ENCODE results near the gene LEMD3. TPM values are rescaled to one million over a fixed set of nuclear protein-coding genes. Genes with fewer than 3 reads are reported as not detected.

The LEMD3 gene
- total and polyA plus RNA-seq, 2 experiments from 2014 or later: 15.4 to 56.7 TPM

DNA sequence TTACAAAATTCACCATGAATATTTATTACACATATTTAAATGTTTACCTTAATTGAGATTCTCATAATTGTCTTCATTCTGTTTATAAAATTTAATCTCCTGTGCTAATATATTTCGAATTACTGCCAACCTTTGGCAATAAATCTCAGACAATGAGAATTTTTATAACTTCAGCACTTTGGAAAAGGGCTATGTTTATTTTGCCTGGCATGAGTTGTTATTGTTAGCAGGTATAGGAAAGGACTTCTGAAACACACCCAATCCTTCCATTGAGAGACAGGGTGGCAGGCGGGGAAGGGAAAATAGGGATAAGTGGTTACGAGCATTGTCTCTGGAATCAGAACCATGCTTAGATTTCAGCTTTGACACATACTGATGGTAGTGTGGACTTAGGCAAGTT lies 97.0 kb downstream of the LEMD3 start (continued):
- TF ChIP-seq, protein P1, sequence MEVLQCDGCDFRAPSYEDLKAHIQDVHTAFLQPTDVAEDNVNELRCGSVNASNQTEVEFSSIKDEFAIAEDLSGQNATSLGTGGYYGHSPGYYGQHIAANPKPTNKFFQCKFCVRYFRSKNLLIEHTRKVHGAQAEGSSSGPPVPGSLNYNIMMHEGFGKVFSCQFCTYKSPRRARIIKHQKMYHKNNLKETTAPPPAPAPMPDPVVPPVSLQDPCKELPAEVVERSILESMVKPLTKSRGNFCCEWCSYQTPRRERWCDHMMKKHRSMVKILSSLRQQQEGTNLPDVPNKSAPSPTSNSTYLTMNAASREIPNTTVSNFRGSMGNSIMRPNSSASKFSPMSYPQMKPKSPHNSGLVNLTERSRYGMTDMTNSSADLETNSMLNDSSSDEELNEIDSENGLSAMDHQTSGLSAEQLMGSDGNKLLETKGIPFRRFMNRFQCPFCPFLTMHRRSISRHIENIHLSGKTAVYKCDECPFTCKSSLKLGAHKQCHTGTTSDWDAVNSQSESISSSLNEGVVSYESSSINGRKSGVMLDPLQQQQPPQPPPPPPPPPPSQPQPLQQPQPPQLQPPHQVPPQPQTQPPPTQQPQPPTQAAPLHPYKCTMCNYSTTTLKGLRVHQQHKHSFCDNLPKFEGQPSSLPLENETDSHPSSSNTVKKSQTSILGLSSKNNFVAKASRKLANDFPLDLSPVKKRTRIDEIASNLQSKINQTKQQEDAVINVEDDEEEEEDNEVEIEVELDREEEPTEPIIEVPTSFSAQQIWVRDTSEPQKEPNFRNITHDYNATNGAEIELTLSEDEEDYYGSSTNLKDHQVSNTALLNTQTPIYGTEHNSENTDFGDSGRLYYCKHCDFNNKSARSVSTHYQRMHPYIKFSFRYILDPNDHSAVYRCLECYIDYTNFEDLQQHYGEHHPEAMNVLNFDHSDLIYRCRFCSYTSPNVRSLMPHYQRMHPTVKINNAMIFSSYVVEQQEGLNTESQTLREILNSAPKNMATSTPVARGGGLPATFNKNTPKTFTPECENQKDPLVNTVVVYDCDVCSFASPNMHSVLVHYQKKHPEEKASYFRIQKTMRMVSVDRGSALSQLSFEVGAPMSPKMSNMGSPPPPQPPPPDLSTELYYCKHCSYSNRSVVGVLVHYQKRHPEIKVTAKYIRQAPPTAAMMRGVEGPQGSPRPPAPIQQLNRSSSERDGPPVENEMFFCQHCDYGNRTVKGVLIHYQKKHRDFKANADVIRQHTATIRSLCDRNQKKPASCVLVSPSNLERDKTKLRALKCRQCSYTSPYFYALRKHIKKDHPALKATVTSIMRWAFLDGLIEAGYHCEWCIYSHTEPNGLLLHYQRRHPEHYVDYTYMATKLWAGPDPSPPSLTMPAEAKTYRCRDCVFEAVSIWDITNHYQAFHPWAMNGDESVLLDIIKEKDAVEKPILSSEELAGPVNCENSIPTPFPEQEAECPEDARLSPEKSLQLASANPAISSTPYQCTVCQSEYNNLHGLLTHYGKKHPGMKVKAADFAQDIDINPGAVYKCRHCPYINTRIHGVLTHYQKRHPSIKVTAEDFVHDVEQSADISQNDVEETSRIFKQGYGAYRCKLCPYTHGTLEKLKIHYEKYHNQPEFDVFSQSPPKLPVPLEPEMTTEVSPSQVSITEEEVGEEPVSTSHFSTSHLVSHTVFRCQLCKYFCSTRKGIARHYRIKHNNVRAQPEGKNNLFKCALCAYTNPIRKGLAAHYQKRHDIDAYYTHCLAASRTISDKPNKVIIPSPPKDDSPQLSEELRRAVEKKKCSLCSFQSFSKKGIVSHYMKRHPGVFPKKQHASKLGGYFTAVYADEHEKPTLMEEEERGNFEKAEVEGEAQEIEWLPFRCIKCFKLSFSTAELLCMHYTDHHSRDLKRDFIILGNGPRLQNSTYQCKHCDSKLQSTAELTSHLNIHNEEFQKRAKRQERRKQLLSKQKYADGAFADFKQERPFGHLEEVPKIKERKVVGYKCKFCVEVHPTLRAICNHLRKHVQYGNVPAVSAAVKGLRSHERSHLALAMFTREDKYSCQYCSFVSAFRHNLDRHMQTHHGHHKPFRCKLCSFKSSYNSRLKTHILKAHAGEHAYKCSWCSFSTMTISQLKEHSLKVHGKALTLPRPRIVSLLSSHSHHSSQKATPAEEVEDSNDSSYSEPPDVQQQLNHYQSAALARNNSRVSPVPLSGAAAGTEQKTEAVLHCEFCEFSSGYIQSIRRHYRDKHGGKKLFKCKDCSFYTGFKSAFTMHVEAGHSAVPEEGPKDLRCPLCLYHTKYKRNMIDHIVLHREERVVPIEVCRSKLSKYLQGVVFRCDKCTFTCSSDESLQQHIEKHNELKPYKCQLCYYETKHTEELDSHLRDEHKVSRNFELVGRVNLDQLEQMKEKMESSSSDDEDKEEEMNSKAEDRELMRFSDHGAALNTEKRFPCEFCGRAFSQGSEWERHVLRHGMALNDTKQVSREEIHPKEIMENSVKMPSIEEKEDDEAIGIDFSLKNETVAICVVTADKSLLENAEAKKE (CRISPR knock-in tag; IDR thresholded peaks at IDR 0.05): no peak
- TF ChIP-seq JUNB (IDR thresholded peaks at IDR 0.05; ENCODE audit: unreplicated experiment) (no peak), EZH2 (IDR thresholded peaks at IDR 0.05; ENCODE audit: low read depth, unreplicated experiment) (no peak), CREB1 (CRISPR knock-in tag; IDR thresholded peaks at IDR 0.05; ENCODE audit: low read depth) (no peak), NANOG (IDR thresholded peaks at IDR 0.05; ENCODE audit: borderline replicate concordance) (no peak), STAT1 (IDR thresholded peaks at IDR 0.05; ENCODE audit: unreplicated experiment) (no peak), ZNF114 (CRISPR knock-in tag; IDR thresholded peaks at IDR 0.05) (no peak), POLR2AphosphoS5 (IDR thresholded peaks at IDR 0.05; ENCODE audit: low read depth) (no peak), EZH2phosphoT487 (IDR thresholded peaks at IDR 0.05; ENCODE audit: unreplicated experiment) (no peak)
- TF ChIP-seq, protein P2, sequence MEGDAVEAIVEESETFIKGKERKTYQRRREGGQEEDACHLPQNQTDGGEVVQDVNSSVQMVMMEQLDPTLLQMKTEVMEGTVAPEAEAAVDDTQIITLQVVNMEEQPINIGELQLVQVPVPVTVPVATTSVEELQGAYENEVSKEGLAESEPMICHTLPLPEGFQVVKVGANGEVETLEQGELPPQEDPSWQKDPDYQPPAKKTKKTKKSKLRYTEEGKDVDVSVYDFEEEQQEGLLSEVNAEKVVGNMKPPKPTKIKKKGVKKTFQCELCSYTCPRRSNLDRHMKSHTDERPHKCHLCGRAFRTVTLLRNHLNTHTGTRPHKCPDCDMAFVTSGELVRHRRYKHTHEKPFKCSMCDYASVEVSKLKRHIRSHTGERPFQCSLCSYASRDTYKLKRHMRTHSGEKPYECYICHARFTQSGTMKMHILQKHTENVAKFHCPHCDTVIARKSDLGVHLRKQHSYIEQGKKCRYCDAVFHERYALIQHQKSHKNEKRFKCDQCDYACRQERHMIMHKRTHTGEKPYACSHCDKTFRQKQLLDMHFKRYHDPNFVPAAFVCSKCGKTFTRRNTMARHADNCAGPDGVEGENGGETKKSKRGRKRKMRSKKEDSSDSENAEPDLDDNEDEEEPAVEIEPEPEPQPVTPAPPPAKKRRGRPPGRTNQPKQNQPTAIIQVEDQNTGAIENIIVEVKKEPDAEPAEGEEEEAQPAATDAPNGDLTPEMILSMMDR (conservative IDR thresholded peaks at IDR 0.05; ENCODE audit: low read depth in 2 of 2): no peak
